Stimulated activated CD4-positive, alpha-beta T cell treated with anti-CD3 and anti-CD28 coated beads, Interleukin-15, amount 100 ng/mL, for 48 hours (primary cell): ENCODE data around the gene SLC16A4.

Experiments used
- DNase-seq, 2 donors: peaks; one replicate each; pipeline ENCODE4 v3.0.0-alpha.2; 2020; ENCODE audit warnings: low read depth in 2 of 2

SLC16A4 gene

DNA sequence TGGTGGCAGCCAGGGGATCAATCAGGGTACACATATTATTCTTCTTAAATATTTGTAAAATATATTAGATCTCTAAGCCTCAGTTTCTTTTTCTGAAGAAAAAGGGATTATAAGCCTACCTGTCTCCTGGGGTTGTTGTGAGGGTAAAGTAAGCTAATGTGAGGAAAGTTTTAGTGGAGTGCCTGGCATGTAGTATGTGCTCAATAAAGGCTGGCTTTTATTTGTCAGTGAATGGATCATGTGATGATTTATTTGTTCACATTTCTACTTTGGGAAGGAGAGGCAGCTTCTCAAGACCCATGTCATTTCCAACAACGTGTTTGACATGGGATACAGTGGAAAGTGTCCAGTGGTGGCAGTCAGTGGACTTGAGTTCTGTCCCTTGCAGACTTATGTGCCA lies 64.0 kb downstream of the SLC16A4 start:
- DNase-seq, result no peak

DNA sequence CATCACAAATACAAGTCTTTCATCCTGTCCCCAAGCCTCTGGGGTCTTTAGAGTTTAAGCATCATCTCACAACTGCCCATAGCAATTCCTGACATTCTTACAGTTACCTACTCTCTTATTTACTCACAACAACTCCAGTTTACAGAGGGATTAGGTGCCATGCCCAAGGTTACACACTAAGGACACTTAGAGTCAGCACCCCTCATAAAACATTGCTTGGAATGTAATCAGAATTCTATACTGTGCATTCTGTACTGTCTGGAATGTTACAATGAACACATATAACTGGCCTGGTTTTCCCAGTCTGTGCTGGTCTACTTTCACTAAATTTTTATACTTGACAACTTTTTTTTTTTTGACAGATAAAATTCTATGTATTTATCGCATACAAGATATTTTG lies 66.2 kb downstream of the SLC16A4 start:
- DNase-seq, result no peak

DNA sequence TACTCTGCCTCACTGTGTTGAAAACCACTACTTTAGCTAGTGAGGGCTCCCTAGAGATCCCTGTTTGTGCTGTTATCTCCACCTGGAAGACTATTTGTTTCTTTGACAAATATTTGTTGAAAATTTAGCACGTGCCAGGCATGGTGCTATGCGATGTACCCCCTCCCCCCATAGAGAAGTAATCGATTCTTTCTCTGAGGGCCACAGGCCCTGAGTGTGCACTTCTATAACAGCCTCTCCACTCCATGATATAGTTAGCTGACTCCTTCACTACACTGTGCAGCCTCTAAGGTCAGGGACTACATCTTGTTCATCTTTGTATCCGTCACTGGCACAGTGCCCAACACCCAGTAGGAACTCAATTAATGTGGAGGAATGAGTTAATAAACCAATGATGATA lies 69.0 kb downstream of the SLC16A4 start:
- no peak for DNase-seq

DNA sequence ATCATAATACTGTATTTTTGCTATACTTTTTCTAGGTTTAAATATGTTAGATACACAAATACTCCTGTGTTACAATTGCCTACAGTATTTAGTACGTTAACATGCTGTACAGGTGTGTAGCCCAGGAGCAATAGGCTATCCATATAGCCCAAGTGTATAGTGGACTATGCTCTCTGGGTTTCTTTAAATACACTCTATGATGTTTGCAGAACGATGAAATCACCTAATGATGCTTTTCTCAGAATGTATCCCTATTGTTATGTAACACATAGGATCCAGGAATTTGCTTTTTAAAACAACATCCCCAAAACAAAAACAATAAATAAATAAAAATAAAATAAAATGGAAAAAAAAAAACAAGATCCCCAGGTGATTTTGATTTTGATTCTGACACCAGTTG lies 69.8 kb downstream of the SLC16A4 start:
- no peak for DNase-seq

DNA sequence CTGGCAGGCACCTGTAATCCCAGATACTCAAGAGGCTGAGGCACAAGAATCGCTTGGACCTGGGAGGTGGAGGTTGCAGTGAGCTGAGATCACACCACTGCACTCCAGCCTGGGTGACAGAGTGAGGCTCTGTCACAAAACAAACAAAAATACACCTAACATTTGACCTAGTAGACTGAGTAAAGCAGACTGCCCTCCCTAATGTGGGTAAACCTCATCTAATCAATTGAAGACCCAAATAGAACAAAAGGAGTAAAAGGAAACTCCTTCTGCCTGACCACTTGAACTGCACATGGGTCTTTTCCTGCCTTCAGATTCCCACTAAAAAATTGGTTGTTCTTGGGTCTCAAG lies 70.7 kb downstream of the SLC16A4 start:
- no peak for DNase-seq

DNA sequence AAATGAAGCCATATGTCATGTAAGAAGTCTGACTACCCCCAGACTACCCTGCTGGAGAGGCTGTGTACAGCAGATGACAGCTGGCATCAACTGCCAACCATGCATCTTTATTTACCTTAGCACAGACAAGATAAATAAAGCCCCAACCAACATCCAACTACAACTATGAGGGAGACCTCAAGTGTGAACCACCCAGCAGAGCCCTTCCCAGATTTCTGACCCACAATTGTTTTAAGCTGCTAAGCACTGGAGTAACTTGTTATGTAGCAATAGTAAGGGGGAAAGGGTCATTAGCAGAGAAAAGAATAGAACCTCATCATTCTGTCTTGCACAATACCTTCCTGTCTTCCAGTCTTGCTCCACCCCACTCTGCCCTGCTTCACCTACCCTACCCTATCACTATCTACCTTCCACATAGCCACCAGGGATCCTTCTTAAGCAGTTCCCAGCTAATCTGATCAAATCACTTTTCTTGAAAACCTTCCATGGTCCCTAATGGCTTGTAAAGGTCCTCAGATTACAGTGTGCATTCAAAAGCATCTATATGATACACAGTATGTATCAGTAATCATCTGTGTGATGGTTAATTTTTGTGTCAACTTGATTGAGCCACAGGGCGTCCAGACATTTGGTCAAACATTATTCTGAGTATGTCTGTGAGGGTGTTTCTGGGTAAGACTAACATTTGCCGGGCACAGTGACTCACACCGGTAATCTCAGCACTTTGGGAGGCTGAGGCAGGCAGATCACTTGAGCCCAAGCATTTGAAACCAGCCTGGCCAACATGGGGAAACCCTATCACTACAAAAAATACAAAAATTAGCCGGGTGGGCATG lies 71.3 kb downstream of the SLC16A4 start:
- DNase-seq, result no peak

DNA sequence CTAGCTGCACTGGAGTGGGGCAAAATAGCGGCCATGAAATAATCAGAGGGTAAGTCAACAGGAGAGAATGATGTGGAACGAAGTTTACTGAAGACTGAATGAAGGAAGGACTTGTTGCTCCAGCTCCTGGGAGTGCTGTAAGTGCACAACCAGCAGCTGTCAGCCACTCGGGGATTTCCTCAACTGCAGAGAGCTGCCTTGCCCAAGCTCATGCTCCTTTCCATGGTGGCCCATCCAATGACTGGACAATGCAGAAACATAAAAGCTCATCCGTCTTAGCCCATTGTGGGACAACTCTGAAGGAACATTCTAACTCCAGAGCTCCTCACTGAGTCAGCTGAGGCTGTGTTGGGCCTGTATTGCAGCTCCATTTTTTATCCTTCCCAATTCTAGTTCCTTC lies 72.8 kb downstream of the SLC16A4 start:
- DNase-seq, result no peak

DNA sequence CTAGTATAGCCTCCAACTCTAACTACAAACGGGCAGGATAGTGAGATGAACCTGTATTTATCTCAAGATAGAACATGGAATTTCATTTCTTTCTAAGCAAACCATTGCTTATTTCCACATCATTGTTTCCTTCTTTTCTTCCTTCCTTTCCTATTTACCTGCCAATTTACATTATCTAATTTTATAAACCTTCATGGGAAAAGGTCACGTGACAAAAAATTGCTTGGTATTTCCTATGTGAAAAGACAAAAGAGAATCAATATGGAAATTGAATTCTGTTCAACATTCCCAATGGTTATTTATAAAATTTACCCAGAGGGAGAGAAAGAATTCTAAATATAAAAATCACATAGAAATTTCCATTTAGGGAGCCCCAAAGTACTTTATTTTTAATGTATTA lies 74.1 kb downstream of the SLC16A4 start:
- DNase-seq, result no peak
